ENCODE data around the gene RAB11FIP5.

The RAB11FIP5 gene

DNA sequence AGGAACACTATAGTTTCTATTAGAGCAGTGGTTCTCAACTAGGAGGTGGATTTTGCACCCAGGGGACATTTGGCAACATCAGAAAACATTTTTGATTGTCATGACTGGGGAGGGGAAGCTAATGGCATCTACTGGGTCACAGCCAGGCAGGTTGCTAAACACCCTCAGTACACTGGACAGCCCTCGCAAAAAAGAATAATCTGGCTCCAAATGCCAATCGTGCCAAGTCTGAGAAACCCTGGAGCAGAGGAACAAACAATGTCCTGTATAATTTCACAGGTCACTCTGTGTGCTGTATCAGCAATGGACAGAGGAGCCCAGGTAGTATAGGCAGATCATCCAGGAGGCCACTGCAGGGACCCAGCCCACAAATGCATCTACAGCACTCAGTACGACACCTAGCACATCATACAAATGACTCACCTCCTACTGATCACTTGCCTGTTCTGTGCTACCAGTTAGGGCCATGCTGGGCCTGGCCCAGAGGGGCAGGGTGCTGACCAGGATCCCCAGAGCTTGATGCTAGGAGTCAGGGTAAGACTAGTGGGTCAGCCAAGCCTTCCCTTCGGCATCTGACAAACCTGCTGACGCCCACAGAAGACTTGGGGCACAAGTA is 78.9 kb downstream of the RAB11FIP5 start:
- in situ Hi-C loops (cut with HindIII; ENCODE audit: low sequenced_read_pairs), result no loop called here
- TF ChIP-seq, protein P1, sequence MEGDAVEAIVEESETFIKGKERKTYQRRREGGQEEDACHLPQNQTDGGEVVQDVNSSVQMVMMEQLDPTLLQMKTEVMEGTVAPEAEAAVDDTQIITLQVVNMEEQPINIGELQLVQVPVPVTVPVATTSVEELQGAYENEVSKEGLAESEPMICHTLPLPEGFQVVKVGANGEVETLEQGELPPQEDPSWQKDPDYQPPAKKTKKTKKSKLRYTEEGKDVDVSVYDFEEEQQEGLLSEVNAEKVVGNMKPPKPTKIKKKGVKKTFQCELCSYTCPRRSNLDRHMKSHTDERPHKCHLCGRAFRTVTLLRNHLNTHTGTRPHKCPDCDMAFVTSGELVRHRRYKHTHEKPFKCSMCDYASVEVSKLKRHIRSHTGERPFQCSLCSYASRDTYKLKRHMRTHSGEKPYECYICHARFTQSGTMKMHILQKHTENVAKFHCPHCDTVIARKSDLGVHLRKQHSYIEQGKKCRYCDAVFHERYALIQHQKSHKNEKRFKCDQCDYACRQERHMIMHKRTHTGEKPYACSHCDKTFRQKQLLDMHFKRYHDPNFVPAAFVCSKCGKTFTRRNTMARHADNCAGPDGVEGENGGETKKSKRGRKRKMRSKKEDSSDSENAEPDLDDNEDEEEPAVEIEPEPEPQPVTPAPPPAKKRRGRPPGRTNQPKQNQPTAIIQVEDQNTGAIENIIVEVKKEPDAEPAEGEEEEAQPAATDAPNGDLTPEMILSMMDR (IDR thresholded peaks at IDR 0.05; ENCODE audit: low read depth, low read length), result no peak
- DNase-seq (ENCODE audit: low read depth, low spot score), result no peak
- H3K4me3 ChIP-seq (ENCODE audit: low read depth, low read length), result no peak overlapping the region

DNA sequence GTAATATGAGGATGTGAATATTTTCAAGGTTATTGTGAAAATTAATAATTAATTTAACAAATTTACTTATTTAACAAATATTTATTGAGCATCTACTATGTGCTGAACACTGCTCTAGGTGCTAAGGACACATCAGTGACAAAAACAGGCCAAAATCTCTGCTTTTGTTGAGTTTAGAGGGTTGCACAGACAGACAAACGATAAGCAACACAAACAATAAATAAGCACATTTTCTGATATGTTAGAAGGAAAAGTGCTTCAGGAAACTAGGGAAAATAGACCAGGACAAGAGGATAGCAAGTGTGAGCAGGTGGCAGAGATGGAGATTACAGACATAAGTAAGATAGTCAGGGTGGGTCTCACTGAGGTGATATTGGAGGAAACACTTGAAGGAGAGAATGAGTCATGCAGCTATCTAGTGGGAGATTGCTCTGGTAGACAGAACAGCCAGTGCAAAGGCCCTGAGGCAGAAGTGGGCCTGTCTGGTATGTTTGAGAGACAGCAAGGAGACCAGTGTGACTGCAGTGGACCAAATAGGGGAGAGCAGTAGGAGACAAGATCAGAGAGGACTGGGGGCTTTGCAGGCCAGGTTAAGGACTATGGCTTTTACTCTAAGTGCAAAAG is 79.5 kb downstream of the RAB11FIP5 start:
- no peak overlapping the region for H3K4me3 ChIP-seq (ENCODE audit: low read depth, low read length)
- TF ChIP-seq, protein P1 (IDR thresholded peaks at IDR 0.05; ENCODE audit: low read depth, low read length), result no peak
- in situ Hi-C loops (cut with HindIII; ENCODE audit: low sequenced_read_pairs), result no loop called here
- no peak for DNase-seq (ENCODE audit: low read depth, low spot score)

DNA sequence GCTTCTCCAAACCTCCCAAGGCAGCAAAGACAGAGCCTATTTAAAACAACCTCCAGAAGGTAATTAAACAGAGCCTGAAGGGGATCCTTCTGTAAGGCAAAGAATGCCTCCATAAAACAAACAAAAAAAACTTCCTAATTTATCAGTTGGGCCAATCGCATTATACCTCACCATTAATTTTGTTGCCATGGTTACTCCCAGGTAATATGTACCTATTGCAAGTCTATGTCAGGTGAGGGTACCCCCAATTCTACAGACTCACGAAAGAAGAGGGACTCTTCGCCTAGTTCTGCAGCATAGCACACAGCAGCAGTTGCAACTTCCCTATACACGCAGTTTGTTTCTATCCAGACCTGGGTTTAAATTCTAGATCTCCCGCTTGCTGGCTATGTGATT is 80.0 kb downstream of the RAB11FIP5 start:
- H3K4me3 ChIP-seq (ENCODE audit: low read depth, low read length), result no peak overlapping the region
- in situ Hi-C loops (cut with HindIII; ENCODE audit: low sequenced_read_pairs), result no loop called here
- TF ChIP-seq, protein P1 (IDR thresholded peaks at IDR 0.05; ENCODE audit: low read depth, low read length), result no peak
- no peak for DNase-seq (ENCODE audit: low read depth, low spot score)

DNA sequence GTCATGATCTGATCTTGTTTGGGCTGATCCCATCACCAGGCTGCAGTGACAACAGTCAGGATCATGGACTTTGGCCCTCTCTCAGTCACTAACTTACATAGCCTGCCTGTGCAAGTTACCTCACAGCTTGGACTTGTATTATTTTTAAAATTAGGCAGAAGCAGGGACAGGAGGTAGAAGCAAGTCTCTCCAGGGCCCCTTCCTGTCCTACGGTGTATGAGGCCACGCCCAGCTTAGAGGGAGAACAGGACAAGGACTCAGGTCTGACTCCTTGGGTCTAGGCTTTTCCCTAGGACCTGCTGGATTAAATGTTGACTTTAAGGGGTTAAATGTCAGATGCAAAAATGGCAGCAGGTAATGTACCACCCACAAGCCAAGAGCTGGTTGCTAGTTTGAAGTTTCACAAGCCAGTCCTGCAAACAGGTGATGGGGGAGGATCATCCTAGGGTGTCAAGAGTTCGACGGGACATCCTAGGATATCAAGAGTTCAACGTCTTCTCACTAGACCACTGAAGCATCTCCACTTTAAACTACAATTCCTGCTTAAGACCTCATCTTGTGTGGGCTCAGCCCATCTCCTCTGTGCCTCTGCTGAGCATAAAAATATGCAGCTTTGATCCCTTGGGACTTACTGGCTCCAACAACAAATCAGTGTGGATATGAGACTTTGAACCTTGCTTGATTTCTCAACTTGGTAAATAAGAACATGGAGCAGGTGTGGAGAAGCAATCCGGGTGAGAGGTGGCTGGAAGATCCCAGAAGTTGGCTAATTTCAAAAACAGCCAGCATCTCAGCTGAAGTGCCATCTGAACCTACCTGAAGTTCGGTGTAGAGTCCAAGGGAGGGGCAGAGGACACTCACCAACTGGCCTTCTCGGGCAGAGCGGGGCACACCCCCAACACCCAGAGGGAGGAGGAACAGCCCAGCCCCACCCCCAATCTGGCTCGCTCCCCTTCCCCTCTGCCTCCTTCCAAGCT is 80.7 kb downstream of the RAB11FIP5 start:
- no peak overlapping the region for H3K4me3 ChIP-seq (ENCODE audit: low read depth, low read length)
- TF ChIP-seq, protein P1 (IDR thresholded peaks at IDR 0.05; ENCODE audit: low read depth, low read length), result no peak
- DNase-seq (ENCODE audit: low read depth, low spot score), result no peak
- in situ Hi-C loops (cut with HindIII; ENCODE audit: low sequenced_read_pairs), result no loop called here

DNA sequence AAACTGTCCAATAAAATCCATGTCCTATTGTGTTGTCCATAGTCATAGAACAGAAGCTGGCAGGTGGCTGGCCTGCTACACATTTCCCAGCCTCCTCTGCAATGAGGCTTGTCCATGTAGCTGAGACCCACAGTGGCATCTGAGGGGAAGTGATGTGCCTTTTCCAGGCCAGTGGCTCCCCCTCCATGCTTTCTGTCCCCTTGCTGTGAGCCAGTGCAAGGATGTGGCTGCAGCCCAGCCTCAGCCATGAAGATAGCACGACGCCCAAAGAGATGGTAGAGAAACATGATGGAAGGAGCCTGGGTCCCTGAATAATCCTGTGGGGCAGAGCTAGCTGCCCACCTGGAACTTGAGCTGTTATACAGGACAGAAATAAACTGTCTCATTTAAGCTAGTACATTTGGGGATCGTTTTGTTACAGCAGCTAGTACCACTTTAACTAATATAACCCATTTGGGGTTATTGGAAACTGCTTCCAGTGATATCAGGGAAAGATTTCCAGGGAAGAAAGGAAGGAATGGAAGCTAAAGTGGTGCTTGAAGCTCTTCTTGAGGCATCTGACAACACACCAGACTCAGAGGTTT is 81.6 kb downstream of the RAB11FIP5 start:
- TF ChIP-seq, protein P1 (IDR thresholded peaks at IDR 0.05; ENCODE audit: low read depth, low read length), result no peak
- no peak for DNase-seq (ENCODE audit: low read depth, low spot score)
- H3K4me3 ChIP-seq (ENCODE audit: low read depth, low read length), result no peak overlapping the region
- in situ Hi-C loops (cut with HindIII; ENCODE audit: low sequenced_read_pairs), result no loop called here

DNA sequence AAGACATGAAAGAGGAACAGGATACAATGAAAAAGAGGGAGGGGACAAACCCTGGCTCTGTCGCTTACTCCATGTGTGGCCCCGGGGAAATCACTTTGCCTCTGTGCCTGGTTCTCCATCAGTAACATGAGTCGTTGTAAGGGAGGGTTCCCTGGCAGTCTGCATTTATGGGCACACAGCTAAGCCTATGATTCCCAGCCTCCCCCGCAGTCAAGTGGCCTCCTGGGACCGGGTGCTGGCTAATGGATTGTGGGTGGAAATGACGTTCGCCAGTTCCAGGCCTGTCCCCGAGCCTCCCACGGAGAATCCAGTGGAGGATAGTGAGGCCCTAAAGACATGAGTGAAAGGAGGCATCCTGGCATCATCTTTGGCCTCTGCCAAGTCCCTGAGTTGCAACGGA is 83.9 kb downstream of the RAB11FIP5 start:
- no peak for DNase-seq (ENCODE audit: low read depth, low spot score)
- TF ChIP-seq, protein P1 (IDR thresholded peaks at IDR 0.05; ENCODE audit: low read depth, low read length), result no peak
- no peak overlapping the region for H3K4me3 ChIP-seq (ENCODE audit: low read depth, low read length)
- in situ Hi-C loops (cut with HindIII; ENCODE audit: low sequenced_read_pairs), result no loop called here
